ENCODE data around the gene AK9. TPM values are rescaled to one million over a fixed set of nuclear protein-coding genes. Genes with fewer than 3 reads are reported as not detected.

The AK9 gene
- total RNA-seq, 1 donor from 2014 or later = 0.75 TPM

DNA sequence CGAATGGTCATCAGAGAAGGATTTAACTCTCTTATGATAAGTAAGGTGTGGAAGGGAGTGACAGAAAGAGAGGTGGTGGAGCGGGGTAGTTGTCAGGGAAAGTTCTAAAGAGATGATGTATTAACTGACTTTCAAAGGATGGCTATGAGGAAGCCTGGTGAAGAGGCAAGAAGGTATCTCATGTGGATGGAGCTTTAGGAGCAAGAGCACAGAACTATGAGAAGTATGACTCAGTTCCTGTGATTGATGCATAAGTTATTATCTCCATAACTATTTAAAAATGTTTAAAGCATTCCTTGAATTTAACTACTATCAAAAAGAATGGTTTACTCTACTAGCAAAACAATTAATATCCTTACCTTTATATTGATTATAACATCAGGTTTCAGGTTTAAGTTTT lies 28.8 kb downstream of the AK9 start:
- peaks cover 0 to 3% of the 10 kb centered on the region in 2 donors for H3K36me3 ChIP-seq
- no peaks in the 10 kb centered on the region for H3K4me1 ChIP-seq
- no peaks in the 10 kb centered on the region for H3K9me3 ChIP-seq
- DNase-seq (ENCODE audit: low spot score in 2 of 2) = no peak
- intact Hi-C loops (cut with DNase I) = no loop called here
- no peak for TF ChIP-seq CTCF (IDR thresholded peaks at IDR 0.05)
- no peaks in the 10 kb centered on the region for H3K27me3 ChIP-seq
- H3K27ac ChIP-seq = no peak overlapping the region
- H3K4me3 ChIP-seq = no peak overlapping the region

DNA sequence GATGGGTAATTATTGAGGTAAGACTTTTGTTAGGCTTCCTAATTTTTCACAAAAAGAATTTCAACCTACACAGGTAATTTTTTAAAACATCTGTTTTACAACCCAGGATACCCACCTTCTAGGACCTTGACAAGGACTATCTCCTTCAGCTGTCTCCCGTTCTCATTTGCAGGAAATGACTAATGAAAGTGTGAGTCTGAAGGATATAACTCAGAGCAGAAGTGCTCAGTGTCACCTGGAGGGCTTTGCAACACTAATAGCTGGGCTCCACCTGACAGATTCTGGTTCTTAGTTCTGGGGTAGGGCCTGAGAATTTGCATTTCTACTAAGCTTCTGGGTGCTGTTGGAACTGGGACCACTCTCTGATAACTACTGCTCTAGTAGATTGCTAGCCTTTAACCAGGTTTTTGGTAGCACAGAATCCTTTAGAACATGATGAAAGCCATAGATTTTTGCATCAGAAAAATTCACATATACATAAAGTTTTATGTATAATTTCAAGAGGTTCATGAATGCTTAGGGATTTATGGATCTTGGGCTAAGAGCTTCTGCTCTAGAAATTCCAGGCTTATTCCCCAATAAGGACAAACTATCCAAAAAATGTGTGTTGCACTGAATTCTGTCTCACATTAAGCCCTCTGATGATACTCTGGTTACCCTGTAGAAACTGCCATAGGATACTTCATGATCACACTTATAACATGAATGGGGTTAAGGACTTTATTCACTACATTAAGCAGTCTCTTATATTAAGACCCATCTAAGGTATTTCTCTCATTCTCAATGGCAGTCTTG lies 30.3 kb downstream of the AK9 start:
- no peaks in the 10 kb centered on the region for H3K27me3 ChIP-seq
- H3K4me1 ChIP-seq = no peaks in the 10 kb centered on the region
- no peak for DNase-seq (ENCODE audit: low spot score in 2 of 2)
- no peak overlapping the region for H3K4me3 ChIP-seq
- intact Hi-C loops (cut with DNase I) = no loop called here
- no peak for TF ChIP-seq CTCF (IDR thresholded peaks at IDR 0.05)
- no peak overlapping the region for H3K27ac ChIP-seq
- H3K9me3 ChIP-seq = no peaks in the 10 kb centered on the region
- peaks cover 3 to 8% of the 10 kb centered on the region in 2 donors for H3K36me3 ChIP-seq

GRCh38 chr6:109655761-109656262 lies 35.2 kb downstream of the AK9 start:
- Histone ChIP-seq H3K9me3 (no peaks in the 10 kb centered on the region), H3K4me1 (no peaks in the 10 kb centered on the region), H3K27ac (no peak overlapping the region), H3K36me3 (peaks cover 3 to 9% of the 10 kb centered on the region in 2 donors), H3K4me3 (no peak overlapping the region), H3K27me3 (no peaks in the 10 kb centered on the region)
- TF ChIP-seq CTCF (IDR thresholded peaks at IDR 0.05) = no peak
- no peak for DNase-seq (ENCODE audit: low spot score in 2 of 2)
- intact Hi-C loops (cut with DNase I) = no loop called here

- Histone ChIP-seq H3K36me3 (peaks cover 0 to 9% of the 10 kb centered on the region in 2 donors), H3K4me1 (no peaks in the 10 kb centered on the region), H3K4me3 (no peak overlapping the region), H3K27me3 (no peaks in the 10 kb centered on the region), H3K9me3 (no peaks in the 10 kb centered on the region), H3K27ac (no peak overlapping the region)
- DNase-seq (ENCODE audit: low spot score in 2 of 2) = no peak
- TF ChIP-seq CTCF (IDR thresholded peaks at IDR 0.05) = no peak
- intact Hi-C loops (cut with DNase I) = no loop called here
Measured at GRCh38 chr6:109653264-109653663, 37.7 kb downstream of the AK9 start.

DNA sequence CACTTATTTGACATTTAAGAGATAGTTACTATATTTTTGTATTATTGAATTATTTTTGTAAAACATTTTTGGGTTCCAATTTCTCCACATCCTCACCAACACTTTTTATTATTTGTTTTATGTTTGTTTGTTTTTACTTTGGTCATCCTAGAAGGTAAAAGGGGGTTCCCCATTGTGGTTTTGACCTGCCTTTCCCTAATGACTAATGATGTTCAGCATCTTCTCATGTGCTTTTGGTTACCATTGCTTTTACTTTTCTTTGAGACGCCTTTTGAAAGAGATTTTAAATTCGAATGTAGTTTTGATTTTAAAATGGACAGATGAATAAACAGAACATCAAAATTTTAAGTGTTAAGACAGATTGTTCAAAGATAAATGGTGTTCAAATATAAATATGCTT lies 46.9 kb downstream of the AK9 start:
- TF ChIP-seq CTCF (IDR thresholded peaks at IDR 0.05) = no peak
- H3K4me1 ChIP-seq = no peaks in the 10 kb centered on the region
- H3K36me3 ChIP-seq = peaks cover 6 to 13% of the 10 kb centered on the region in 2 donors
- DNase-seq (ENCODE audit: low spot score in 2 of 2) = no peak
- no peak overlapping the region for H3K4me3 ChIP-seq
- no peak overlapping the region for H3K27ac ChIP-seq
- intact Hi-C loops (cut with DNase I) = no loop called here
- no peaks in the 10 kb centered on the region for H3K27me3 ChIP-seq
- H3K9me3 ChIP-seq = peaks cover 0 to 7% of the 10 kb centered on the region in 2 donors

All from ascending aorta (tissue), 2 donors.